Activated T-cell treated with anti-CD3 and anti-CD28 coated beads, Interleukin-2, amount 50 U/mL, for 72 hours (primary cell): ENCODE measurements around the gene SYDE1. TPM values are rescaled to one million over a fixed set of nuclear protein-coding genes. Genes with fewer than 3 reads are reported as not detected.
"Not testable (repeated sequence)": the region's sequence is repeated elsewhere in the genome, so short reads cannot be mapped to it uniquely, and the experiment has no call there.

ENCODE experiments used
- ATAC-seq, 2 donors: fragments of 150-1000 bp; cut with Tn5 transposase; replicated peaks in 1 of 2; 2 replicates each; pipeline ENCODE4 v1.10.0; 2021; ENCODE audit warnings: moderate library complexity in 2 of 2, mild to moderate bottlenecking in 1 of 2
- DNase-seq, 2 donors: peaks; one replicate each; pipeline ENCODE4 v3.0.0; 2021 to 2022; ENCODE audit warnings: mixed read lengths in 1 of 2
- H3K27ac Mint-ChIP-seq: one replicate; pipeline ENCODE4 v1.8.0; 2022; ENCODE audit warnings: mild to moderate bottlenecking, moderate library complexity, mixed read lengths
- H3K27me3 Mint-ChIP-seq: one replicate; pipeline ENCODE4 v1.8.0; 2022; ENCODE audit warnings: low read depth, mixed read lengths
- H3K36me3 Mint-ChIP-seq, 2 donors: one replicate each; pipeline ENCODE4 v1.8.0; 2022; ENCODE audit warnings: mixed read lengths in 2 of 2, mild to moderate bottlenecking in 1 of 2; ENCODE audit not compliant: insufficient read depth in 2 of 2
- H3K4me1 Mint-ChIP-seq: one replicate; pipeline ENCODE4 v1.8.0; 2022; ENCODE audit warnings: low read depth, mixed read lengths
- H3K4me3 Mint-ChIP-seq, 2 donors: one replicate each; pipeline ENCODE4 v1.8.0; 2022; ENCODE audit warnings: mild to moderate bottlenecking in 2 of 2, mixed read lengths in 2 of 2, moderate library complexity in 2 of 2
- H3K9me3 Mint-ChIP-seq, 2 donors: one replicate each; pipeline ENCODE4 v1.8.0; 2022; ENCODE audit warnings: mixed read lengths in 2 of 2
- total RNA-seq, 2 donors: library from RNA; stranded (reverse); gene quantifications; one replicate each; pipeline ENCODE4 v1.2.3, GENCODE V29; 2022

Gene SYDE1
- total RNA-seq, 2 donors from 2014 or later = 1.4 to 1.6 TPM

DNA sequence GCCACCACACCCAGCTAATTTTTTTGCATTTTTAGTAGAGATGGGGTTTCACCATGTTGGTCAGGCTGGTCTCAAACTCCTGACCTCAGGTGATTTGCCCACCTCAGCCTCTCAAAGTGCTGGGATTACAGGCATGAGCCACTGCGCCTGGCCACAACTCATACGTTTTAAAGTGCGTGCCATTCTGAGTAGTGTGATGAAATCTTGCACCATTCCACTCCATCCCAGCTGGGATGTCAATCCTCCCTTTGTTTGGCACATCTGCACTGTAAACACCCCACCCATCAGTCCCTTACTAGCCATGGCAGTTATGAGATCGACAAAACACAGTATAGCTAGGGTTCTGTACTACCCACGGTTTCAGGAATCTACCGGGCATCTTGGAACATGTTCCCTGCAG is 9.2 kb upstream of the SYDE1 start:
- not testable (repeated sequence) for H3K27ac Mint-ChIP-seq, H3K4me3 Mint-ChIP-seq, H3K36me3 Mint-ChIP-seq, ATAC-seq, H3K27me3 Mint-ChIP-seq, H3K9me3 Mint-ChIP-seq, H3K4me1 Mint-ChIP-seq, DNase-seq

DNA sequence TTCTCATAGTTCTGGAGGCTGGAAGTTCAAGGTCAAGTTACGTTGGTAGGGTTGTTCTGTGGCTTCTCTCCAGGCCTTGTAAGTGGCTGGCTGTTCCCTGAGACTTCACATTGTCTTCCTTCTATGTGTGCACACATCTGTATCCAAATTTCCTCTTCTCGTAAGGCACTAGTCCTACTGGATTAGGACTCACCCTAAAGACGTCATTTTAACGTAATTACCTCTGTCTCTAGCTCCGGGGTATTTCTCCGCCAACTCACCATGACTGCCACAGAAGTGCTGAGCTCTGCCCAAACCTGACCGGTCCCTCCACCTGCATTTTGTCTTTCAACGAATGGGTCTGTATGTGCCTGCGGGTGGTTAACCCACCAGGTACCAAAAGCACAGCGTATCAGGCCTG is 8.7 kb upstream of the SYDE1 start:
- no peaks in the 10 kb centered on the region for H3K27me3 Mint-ChIP-seq
- ATAC-seq (no peak), DNase-seq (no peak)
- H3K9me3 Mint-ChIP-seq = peaks cover 2 to 3% of the 10 kb centered on the region in 2 donors
- H3K36me3 Mint-ChIP-seq = peaks cover 2 to 5% of the 10 kb centered on the region in 2 donors
- no peak overlapping the region for H3K27ac Mint-ChIP-seq
- no peaks in the 10 kb centered on the region for H3K4me1 Mint-ChIP-seq
- H3K4me3 Mint-ChIP-seq = no peak overlapping the region

GRCh38 chr19:15099017-15099582 is 8.1 kb upstream of the SYDE1 start:
- no peak for ATAC-seq
- H3K27ac Mint-ChIP-seq = no peak overlapping the region
- H3K27me3 Mint-ChIP-seq = no peaks in the 10 kb centered on the region
- H3K36me3 Mint-ChIP-seq = peaks cover 5 to 8% of the 10 kb centered on the region in 2 donors
- no peak overlapping the region for H3K4me3 Mint-ChIP-seq
- H3K4me1 Mint-ChIP-seq = no peaks in the 10 kb centered on the region
- peaks cover 5 to 7% of the 10 kb centered on the region in 2 donors for H3K9me3 Mint-ChIP-seq
- no peak for DNase-seq

DNA sequence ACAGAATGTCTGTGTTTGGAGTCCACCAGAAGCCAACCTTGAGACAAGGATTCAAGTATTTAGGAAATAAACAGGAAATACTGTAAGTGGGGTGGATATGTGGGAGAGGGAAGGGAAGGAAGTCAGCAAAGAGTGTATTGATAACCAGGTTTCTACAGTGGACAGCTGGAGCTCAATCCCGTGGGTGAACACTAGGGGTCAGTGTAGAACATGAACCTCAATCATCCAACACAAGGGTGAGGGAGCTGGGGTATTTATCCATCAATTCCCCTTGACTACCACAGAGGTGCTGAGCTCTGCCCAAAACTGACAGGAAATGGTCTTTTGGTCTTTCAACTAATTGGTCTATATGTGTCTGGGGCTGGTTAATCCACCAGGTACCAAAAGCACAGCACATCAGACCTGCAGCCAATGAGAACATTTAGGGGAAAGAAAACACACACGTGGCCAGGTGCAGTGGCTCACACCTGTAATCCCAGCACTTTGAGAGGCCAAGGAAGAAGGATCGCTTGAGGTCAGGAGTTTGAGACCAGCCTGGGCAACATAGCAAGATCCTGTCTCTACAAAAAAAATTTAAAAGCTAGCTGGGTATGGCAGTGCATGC is 5.6 kb upstream of the SYDE1 start:
- ATAC-seq (peak in 1 of 2 donors; percentile 65), DNase-seq (peak; percentile 50 to 64)
- H3K27ac Mint-ChIP-seq = no peak overlapping the region
- peaks cover 2% of the 10 kb centered on the region for H3K4me1 Mint-ChIP-seq
- peaks cover 9% of the 10 kb centered on the region for H3K27me3 Mint-ChIP-seq
- H3K9me3 Mint-ChIP-seq = peaks cover 14 to 16% of the 10 kb centered on the region in 2 donors
- peaks cover 13 to 18% of the 10 kb centered on the region in 2 donors for H3K36me3 Mint-ChIP-seq
- H3K4me3 Mint-ChIP-seq = no peak overlapping the region

DNA sequence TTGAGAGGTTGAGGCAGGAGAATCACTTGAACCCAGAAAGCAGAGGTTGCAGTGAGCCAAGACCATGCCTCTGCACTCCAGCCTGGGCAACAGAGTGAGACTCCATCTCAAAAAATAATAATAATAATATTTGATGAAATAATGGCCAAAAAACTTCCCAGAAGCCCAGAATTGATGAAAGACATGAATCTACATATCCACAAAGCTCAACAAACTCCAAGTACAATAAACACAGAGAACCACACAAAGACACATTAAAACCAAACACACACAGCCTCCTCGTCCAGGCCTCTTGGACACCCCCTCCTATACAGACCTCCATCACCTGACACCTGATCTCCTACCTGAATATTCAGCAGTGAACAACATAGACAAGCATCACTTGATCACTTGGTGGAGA is 3.2 kb upstream of the SYDE1 start:
- no peak for ATAC-seq
- Mint-ChIP-seq H3K4me1 (peaks cover 12% of the 10 kb centered on the region), H3K9me3 (peaks cover 14 to 16% of the 10 kb centered on the region in 2 donors), H3K36me3 (peaks cover 13 to 18% of the 10 kb centered on the region in 2 donors), H3K27me3 (peaks cover 21% of the 10 kb centered on the region), H3K27ac (no peak overlapping the region), H3K4me3 (no peak overlapping the region)
- DNase-seq = no peak

DNA sequence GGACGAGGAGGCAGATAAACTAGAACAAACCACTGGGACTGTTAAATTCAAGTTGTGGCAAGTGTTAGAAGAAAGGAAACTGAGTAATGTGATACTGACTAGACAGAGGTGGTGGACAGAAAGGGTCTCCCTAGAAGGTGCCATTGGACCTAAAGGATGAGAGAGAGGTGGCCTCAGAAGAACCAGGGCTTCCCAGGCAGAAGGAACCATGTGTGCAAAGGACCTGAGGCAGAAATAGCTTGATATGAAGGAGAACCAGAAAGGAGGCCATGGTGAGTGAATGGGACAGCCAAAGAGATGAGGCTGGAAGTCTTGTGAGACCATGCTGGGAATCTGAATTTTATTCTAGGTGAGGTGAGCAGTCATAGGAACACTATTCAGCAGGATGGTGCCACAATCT is 2.8 kb upstream of the SYDE1 start:
- ATAC-seq (no peak), DNase-seq (no peak)
- H3K27me3 Mint-ChIP-seq = peaks cover 21% of the 10 kb centered on the region
- H3K27ac Mint-ChIP-seq = no peak overlapping the region
- peaks cover 12% of the 10 kb centered on the region for H3K4me1 Mint-ChIP-seq
- H3K36me3 Mint-ChIP-seq = peaks cover 13 to 18% of the 10 kb centered on the region in 2 donors
- peaks cover 14 to 16% of the 10 kb centered on the region in 2 donors for H3K9me3 Mint-ChIP-seq
- no peak overlapping the region for H3K4me3 Mint-ChIP-seq

GRCh38 chr19:15105044-15105443 is 2.2 kb upstream of the SYDE1 start:
- Mint-ChIP-seq H3K36me3 (peaks cover 13 to 18% of the 10 kb centered on the region in 2 donors), H3K9me3 (peaks cover 14 to 16% of the 10 kb centered on the region in 2 donors), H3K27me3 (peaks cover 21% of the 10 kb centered on the region), H3K4me1 (peaks cover 12% of the 10 kb centered on the region), H3K4me3 (no peak overlapping the region), H3K27ac (no peak overlapping the region)
- no peak for DNase-seq
- ATAC-seq = no peak

DNA sequence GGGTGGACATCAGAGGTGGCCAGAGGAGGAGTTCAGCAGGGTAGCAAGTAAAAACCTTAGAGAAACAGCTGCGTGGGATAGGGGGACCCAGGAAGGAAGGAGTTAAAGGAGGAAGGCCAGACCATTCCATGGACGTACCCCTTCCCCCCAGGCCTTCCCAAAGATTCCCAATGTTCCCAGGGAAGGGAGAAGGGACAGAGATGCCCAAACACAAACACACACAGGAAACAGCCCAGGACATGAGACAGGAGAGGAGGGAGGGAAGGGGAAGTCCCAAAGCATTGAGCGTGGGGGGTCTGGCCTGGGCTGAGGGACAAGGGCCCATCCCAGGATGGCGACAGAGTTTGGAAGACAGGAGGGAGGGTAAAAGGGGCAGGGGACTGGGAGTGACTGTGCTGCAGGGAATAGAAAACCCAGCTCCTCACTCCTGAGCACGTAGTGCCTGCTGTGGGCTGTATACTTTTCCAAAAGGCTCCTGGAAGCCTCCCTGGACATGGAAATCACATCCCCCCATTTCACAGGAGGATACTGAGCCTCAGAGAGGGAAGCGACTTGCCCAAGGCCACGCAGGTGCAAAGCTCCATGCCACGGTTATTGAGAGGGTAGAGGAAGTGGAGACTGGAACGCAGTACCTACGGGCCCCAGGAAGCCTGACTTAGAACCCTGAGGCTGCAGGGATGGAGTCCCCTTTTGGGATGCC is 1.1 kb downstream of the SYDE1 start:
- Mint-ChIP-seq H3K9me3 (peaks cover 12 to 16% of the 10 kb centered on the region in 2 donors), H3K27me3 (peaks cover 21% of the 10 kb centered on the region), H3K4me1 (peaks cover 12% of the 10 kb centered on the region), H3K36me3 (peaks cover 13 to 15% of the 10 kb centered on the region in 2 donors), H3K27ac (no peak overlapping the region), H3K4me3 (peak overlapping the region; percentile 37 to 73)
- ATAC-seq (no peak), DNase-seq (no peak)

DNA sequence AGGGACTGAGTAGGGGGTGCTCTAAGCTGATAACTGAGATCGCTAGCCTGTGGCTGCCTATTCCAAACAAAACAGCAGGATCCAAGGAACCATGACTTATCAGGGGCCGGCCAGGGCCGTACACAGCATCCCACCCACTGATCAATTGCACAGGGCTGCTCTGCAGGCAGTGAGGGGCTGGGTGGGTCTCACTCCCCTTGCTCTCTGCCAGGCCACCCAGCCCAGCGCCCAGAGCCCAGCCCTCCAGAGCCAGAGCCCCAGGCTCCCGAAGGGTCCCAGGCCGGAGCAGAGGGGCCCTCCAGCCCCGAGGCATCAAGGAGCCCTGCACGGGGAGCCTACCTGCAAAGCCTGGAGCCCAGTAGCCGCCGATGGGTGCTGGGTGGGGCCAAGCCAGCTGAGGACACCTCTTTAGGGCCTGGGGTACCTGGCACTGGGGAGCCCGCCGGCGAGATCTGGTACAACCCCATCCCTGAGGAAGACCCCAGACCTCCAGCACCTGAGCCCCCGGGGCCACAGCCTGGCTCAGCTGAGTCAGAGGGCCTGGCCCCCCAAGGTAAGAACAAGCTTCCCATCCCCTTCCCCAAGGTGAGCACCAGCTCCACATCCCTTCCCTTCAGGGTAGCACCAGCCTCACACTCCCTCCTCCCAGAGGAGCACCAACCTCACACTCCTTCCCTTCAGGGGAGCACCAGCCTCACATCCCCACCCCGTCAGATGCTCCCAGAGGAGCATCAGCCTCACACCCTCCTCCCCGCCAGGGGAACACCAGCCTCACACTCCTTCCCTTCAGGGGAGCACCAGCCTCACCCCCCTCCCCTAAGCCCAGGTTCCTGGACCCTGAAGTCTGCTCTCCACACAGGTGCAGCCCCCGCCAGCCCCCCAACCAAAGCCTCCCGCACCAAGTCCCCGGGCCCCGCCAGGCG is 1.9 kb downstream of the SYDE1 start:
- Mint-ChIP-seq H3K9me3 (peaks cover 7 to 11% of the 10 kb centered on the region in 2 donors), H3K4me3 (no peak overlapping the region), H3K27me3 (peaks cover 21% of the 10 kb centered on the region), H3K36me3 (peaks cover 8 to 9% of the 10 kb centered on the region in 2 donors), H3K4me1 (peaks cover 12% of the 10 kb centered on the region), H3K27ac (no peak overlapping the region)
- ATAC-seq (no peak), DNase-seq (no peak)

DNA sequence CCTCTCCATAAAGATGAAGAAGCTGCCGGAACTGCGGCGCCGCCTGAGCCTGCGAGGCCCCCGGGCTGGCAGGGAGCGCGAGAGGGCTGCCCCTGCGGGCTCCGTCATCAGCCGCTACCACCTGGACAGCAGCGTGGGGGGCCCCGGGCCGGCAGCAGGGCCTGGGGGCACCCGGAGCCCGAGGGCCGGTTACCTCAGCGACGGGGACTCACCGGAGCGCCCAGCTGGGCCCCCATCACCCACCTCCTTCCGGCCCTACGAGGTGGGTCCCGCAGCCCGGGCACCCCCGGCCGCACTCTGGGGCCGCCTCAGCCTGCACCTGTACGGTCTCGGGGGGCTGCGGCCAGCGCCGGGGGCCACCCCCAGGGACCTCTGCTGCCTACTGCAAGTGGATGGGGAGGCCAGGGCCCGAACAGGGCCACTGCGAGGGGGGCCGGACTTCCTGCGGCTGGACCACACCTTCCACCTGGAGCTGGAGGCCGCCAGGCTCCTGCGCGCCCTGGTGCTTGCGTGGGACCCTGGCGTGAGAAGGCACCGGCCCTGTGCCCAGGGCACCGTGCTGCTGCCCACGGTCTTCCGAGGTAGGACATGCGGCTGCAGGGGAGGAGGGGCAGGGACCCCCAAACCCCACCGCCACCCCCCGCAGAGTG is 2.7 kb downstream of the SYDE1 start:
- H3K9me3 Mint-ChIP-seq = peaks cover 0 to 3% of the 10 kb centered on the region in 2 donors
- no peak for DNase-seq
- H3K4me3 Mint-ChIP-seq = no peak overlapping the region
- H3K27me3 Mint-ChIP-seq = peaks cover 21% of the 10 kb centered on the region
- peaks cover 12% of the 10 kb centered on the region for H3K4me1 Mint-ChIP-seq
- no peak for ATAC-seq
- H3K27ac Mint-ChIP-seq = no peak overlapping the region
- H3K36me3 Mint-ChIP-seq = peaks cover 3% of the 10 kb centered on the region in 2 donors

GRCh38 chr19:15110418-15110815 is 3.2 kb downstream of the SYDE1 start:
- ATAC-seq (no peak), DNase-seq (no peak)
- Mint-ChIP-seq H3K9me3 (no peaks in the 10 kb centered on the region), H3K27me3 (peaks cover 21% of the 10 kb centered on the region), H3K27ac (no peak overlapping the region), H3K4me1 (peaks cover 12% of the 10 kb centered on the region), H3K36me3 (peaks cover 0 to 1% of the 10 kb centered on the region in 2 donors), H3K4me3 (no peak overlapping the region)

- Mint-ChIP-seq H3K4me3 (no peak overlapping the region), H3K27ac (no peak overlapping the region), H3K27me3 (peaks cover 10% of the 10 kb centered on the region), H3K36me3 (peaks cover 0 to 1% of the 10 kb centered on the region in 2 donors), H3K9me3 (no peaks in the 10 kb centered on the region), H3K4me1 (peaks cover 8% of the 10 kb centered on the region)
- ATAC-seq (no peak), DNase-seq (no peak)
Observed at GRCh38 chr19:15111758-15112157, 4.6 kb downstream of the SYDE1 start.
